ENCODE measurements around the gene HLA-DOB. TPM values are rescaled to one million over a fixed set of nuclear protein-coding genes. Genes with fewer than 3 reads are reported as not detected.

Gene HLA-DOB
- total and polyA plus RNA-seq, 2 of the 13 experiments (the other 11 are each of a cell fraction or from before 2014, with no cell fraction given), result not detected

DNA sequence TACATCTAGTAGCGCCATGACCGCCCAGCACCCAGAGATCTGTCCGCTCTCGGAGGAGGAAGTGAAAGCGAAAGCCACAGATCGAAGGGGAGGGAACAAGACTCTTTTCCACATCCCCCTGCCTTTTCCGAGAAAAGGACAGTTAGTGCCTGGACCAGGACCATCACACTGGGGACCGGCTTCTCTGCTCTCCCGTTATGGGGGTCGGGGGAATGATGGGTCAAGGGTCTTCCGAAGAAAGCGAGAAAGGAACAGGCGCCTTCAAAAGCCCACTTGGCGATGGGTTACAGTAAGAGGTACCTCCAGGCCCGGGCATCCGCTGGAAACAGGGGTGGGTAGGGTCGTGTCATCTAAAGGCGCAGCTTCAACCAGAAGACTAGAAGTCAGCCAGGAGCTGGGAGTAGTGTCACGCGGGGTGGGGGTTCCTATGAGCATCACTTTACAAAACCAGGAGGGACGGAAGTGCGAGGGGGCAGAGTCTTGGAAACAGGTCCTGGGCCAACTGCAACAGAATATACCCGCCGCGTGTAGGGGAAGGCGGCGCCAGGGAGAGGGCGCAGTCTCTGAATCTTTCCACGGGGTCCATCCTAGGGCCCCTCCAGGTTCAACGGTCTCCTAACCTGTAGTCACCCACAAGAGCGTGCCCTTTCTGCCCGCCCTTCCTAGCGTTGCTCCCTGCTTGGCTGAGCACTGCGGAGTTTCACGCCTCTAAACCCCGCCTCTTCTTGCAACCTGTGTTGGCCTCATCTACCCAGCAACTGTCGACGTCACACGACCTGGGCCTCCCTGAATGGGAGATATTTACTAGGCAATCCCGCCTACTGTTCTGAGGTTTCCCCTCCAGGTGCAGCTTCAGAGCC lies 27.4 kb upstream of the HLA-DOB start, which contains the start of gene PSMB8 (continued):
- TF ChIP-seq SOX13 (IDR thresholded peaks at IDR 0.05), result 0 out of 2 replicates have a peak, but pooled peaks have one; percentile 19
- TF ChIP-seq SOX13 (CRISPR knock-in tag; conservative IDR thresholded peaks at IDR 0.05 in 1 of 2, IDR thresholded peaks at IDR 0.05 in 1 of 2), result no peak
- peak; percentile 79; the same call in 1 of the 2 replicates for TF ChIP-seq ZNF607 (CRISPR knock-in tag; IDR thresholded peaks at IDR 0.05; ENCODE audit: borderline replicate concordance)
- TF ChIP-seq GATA4 (IDR thresholded peaks at IDR 0.05; ENCODE audit: borderline replicate concordance, low read depth), result no peak
- no peak for TF ChIP-seq HOXA9 (CRISPR knock-in tag; IDR thresholded peaks at IDR 0.05; ENCODE audit: borderline replicate concordance)
- no peak for TF ChIP-seq ZNF207 (IDR thresholded peaks at IDR 0.05; ENCODE audit: borderline replicate concordance)
- TF ChIP-seq ZNF317 (CRISPR knock-in tag; IDR thresholded peaks at IDR 0.05), result 0 out of 2 replicates have a peak, but pooled peaks have one; percentile 44
- peak; percentile 52 for TF ChIP-seq FOXA3 (CRISPR knock-in tag; IDR thresholded peaks at IDR 0.05)
- TF ChIP-seq HMGA1 (CRISPR knock-in tag; conservative IDR thresholded peaks at IDR 0.05), result no peak
- TF ChIP-seq FOXK1 (CRISPR knock-in tag; IDR thresholded peaks at IDR 0.05; ENCODE audit: borderline replicate concordance, low read depth), result no peak; the same call in 1 of the 2 replicates
- peak; percentile 100 for TF ChIP-seq IRF2 (CRISPR knock-in tag; IDR thresholded peaks at IDR 0.05)
- TF ChIP-seq, protein P1, sequence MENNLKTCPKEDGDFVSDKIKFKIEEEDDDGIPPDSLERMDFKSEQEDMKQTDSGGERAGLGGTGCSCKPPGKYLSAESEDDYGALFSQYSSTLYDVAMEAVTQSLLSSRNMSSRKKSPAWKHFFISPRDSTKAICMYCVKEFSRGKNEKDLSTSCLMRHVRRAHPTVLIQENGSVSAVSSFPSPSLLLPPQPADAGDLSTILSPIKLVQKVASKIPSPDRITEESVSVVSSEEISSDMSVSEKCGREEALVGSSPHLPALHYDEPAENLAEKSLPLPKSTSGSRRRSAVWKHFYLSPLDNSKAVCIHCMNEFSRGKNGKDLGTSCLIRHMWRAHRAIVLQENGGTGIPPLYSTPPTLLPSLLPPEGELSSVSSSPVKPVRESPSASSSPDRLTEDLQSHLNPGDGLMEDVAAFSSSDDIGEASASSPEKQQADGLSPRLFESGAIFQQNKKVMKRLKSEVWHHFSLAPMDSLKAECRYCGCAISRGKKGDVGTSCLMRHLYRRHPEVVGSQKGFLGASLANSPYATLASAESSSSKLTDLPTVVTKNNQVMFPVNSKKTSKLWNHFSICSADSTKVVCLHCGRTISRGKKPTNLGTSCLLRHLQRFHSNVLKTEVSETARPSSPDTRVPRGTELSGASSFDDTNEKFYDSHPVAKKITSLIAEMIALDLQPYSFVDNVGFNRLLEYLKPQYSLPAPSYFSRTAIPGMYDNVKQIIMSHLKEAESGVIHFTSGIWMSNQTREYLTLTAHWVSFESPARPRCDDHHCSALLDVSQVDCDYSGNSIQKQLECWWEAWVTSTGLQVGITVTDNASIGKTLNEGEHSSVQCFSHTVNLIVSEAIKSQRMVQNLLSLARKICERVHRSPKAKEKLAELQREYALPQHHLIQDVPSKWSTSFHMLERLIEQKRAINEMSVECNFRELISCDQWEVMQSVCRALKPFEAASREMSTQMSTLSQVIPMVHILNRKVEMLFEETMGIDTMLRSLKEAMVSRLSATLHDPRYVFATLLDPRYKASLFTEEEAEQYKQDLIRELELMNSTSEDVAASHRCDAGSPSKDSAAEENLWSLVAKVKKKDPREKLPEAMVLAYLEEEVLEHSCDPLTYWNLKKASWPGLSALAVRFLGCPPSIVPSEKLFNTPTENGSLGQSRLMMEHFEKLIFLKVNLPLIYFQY (CRISPR knock-in tag; IDR thresholded peaks at IDR 0.05; ENCODE audit: borderline replicate concordance), result no peak
- 0 out of 2 replicates have a peak, but pooled peaks have one; percentile 22 for TF ChIP-seq HNF4G (IDR thresholded peaks at IDR 0.05; ENCODE audit: borderline replicate concordance, low read depth, low read length)
- no peak for TF ChIP-seq HNF4G (CRISPR knock-in tag; IDR thresholded peaks at IDR 0.05; ENCODE audit: borderline replicate concordance, low read depth)
- 0 out of 2 replicates have a peak, but pooled peaks have one; percentile 27 for TF ChIP-seq ZNF264 (CRISPR knock-in tag; IDR thresholded peaks at IDR 0.05)
- TF ChIP-seq MED13 (CRISPR knock-in tag; IDR thresholded peaks at IDR 0.05), result no peak
- TF ChIP-seq, protein P2, sequence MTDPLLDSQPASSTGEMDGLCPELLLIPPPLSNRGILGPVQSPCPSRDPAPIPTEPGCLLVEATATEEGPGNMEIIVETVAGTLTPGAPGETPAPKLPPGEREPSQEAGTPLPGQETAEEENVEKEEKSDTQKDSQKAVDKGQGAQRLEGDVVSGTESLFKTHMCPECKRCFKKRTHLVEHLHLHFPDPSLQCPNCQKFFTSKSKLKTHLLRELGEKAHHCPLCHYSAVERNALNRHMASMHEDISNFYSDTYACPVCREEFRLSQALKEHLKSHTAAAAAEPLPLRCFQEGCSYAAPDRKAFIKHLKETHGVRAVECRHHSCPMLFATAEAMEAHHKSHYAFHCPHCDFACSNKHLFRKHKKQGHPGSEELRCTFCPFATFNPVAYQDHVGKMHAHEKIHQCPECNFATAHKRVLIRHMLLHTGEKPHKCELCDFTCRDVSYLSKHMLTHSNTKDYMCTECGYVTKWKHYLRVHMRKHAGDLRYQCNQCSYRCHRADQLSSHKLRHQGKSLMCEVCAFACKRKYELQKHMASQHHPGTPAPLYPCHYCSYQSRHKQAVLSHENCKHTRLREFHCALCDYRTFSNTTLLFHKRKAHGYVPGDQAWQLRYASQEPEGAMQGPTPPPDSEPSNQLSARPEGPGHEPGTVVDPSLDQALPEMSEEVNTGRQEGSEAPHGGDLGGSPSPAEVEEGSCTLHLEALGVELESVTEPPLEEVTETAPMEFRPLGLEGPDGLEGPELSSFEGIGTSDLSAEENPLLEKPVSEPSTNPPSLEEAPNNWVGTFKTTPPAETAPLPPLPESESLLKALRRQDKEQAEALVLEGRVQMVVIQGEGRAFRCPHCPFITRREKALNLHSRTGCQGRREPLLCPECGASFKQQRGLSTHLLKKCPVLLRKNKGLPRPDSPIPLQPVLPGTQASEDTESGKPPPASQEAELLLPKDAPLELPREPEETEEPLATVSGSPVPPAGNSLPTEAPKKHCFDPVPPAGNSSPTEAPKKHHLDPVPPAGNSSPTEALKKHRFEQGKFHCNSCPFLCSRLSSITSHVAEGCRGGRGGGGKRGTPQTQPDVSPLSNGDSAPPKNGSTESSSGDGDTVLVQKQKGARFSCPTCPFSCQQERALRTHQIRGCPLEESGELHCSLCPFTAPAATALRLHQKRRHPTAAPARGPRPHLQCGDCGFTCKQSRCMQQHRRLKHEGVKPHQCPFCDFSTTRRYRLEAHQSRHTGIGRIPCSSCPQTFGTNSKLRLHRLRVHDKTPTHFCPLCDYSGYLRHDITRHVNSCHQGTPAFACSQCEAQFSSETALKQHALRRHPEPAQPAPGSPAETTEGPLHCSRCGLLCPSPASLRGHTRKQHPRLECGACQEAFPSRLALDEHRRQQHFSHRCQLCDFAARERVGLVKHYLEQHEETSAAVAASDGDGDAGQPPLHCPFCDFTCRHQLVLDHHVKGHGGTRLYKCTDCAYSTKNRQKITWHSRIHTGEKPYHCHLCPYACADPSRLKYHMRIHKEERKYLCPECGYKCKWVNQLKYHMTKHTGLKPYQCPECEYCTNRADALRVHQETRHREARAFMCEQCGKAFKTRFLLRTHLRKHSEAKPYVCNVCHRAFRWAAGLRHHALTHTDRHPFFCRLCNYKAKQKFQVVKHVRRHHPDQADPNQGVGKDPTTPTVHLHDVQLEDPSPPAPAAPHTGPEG (CRISPR knock-in tag; IDR thresholded peaks at IDR 0.05), result no peak
- no peak for TF ChIP-seq U2AF2 (IDR thresholded peaks at IDR 0.05; ENCODE audit: low read depth, low read length)
- TF ChIP-seq YEATS4 (CRISPR knock-in tag; IDR thresholded peaks at IDR 0.05; ENCODE audit: borderline replicate concordance), result peak; percentile 69
- TF ChIP-seq ZFP82 (CRISPR knock-in tag; IDR thresholded peaks at IDR 0.05; ENCODE audit: borderline replicate concordance), result no peak; the same call in 1 of the 2 replicates

Data from HepG2 (cell line).